ENCODE measurements around the gene CNTN1.

DNA sequence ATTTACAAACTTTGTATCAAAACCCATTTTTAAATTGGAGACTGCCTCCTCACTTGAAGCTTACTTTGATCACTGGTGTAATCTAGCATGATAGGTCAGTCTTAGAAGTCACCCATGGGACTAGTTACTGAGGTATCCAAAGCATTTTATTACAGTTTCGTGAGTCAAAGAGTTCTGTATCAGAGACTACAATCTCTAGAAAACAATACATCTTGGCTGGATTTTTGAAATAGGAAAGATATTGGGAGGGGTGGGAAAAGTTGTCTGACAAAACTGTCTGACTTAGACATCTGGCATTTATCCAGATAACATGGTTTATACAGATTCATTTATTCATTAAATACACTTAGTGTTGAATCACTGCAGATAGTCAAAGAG is 322.4 kb downstream of the CNTN1 start:
- TF ChIP-seq, protein P1, sequence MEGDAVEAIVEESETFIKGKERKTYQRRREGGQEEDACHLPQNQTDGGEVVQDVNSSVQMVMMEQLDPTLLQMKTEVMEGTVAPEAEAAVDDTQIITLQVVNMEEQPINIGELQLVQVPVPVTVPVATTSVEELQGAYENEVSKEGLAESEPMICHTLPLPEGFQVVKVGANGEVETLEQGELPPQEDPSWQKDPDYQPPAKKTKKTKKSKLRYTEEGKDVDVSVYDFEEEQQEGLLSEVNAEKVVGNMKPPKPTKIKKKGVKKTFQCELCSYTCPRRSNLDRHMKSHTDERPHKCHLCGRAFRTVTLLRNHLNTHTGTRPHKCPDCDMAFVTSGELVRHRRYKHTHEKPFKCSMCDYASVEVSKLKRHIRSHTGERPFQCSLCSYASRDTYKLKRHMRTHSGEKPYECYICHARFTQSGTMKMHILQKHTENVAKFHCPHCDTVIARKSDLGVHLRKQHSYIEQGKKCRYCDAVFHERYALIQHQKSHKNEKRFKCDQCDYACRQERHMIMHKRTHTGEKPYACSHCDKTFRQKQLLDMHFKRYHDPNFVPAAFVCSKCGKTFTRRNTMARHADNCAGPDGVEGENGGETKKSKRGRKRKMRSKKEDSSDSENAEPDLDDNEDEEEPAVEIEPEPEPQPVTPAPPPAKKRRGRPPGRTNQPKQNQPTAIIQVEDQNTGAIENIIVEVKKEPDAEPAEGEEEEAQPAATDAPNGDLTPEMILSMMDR (IDR thresholded peaks at IDR 0.05) = no peak
- TF ChIP-seq POLR2A (IDR thresholded peaks at IDR 0.05) = no peak

Data from Peyer's patch (tissue), 4 donors.